ENCODE measurements around the gene DERL3.

DNA sequence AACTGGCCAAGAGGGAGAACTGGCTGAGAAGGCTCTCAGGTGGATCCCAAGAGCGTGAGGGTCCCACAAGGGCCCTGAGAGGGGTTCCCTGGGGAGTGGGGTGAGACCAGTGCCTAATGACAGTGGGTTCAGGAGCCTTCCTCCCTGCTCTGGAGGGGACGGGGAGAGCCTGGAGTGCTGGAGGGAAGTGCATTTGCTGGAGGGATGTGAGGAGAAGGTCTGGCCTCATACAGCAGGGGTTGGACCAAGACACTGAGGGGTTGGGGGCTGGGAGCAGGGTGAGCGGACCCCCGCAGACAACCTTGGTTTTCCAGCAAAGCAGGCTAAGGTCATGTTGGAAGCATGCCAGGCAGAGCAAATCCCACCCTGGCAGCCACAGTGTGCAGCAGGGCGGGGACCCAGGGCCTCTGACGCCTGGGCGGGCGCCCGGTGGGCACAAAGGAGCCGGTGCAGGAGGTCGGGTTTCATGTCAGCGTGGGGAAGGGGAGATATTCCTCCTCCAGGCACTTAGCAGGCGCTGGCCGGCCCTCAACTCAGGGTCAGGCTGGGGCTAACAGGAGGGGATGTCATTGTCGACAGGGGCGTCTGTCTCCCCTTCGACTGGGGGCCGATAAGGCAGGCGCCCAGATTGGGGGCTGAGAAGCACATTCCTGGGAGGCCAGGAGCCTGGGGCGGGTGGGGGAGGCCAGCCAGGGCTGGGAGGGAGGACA, 3.1 kb upstream of the DERL3 start:
- TF ChIP-seq, protein P1, sequence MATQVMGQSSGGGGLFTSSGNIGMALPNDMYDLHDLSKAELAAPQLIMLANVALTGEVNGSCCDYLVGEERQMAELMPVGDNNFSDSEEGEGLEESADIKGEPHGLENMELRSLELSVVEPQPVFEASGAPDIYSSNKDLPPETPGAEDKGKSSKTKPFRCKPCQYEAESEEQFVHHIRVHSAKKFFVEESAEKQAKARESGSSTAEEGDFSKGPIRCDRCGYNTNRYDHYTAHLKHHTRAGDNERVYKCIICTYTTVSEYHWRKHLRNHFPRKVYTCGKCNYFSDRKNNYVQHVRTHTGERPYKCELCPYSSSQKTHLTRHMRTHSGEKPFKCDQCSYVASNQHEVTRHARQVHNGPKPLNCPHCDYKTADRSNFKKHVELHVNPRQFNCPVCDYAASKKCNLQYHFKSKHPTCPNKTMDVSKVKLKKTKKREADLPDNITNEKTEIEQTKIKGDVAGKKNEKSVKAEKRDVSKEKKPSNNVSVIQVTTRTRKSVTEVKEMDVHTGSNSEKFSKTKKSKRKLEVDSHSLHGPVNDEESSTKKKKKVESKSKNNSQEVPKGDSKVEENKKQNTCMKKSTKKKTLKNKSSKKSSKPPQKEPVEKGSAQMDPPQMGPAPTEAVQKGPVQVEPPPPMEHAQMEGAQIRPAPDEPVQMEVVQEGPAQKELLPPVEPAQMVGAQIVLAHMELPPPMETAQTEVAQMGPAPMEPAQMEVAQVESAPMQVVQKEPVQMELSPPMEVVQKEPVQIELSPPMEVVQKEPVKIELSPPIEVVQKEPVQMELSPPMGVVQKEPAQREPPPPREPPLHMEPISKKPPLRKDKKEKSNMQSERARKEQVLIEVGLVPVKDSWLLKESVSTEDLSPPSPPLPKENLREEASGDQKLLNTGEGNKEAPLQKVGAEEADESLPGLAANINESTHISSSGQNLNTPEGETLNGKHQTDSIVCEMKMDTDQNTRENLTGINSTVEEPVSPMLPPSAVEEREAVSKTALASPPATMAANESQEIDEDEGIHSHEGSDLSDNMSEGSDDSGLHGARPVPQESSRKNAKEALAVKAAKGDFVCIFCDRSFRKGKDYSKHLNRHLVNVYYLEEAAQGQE (IDR thresholded peaks at IDR 0.05; ENCODE audit: insufficient read depth in 1 of 2, low read depth in 2 of 2, low read length in 2 of 2): no peak
- TF ChIP-seq SIN3A (IDR thresholded peaks at IDR 0.05; ENCODE audit: borderline replicate concordance, insufficient read depth, low read length): no peak
- TF ChIP-seq POLR2AphosphoS5 (IDR thresholded peaks at IDR 0.05; ENCODE audit: low read depth, low read length): no peak
